Transverse colon (tissue), 4 donors: ENCODE results near the gene MUC5B.

Experiments used
- POLR2A ChIP-seq: fragments of 450-650 bp; IDR thresholded peaks from one replicate; pipeline ENCODE4 v1.6.1; 2016; ENCODE audit warnings: antibody characterized with exemption, mild to moderate bottlenecking, moderate library complexity
- POLR2AphosphoS5 ChIP-seq, 3 donors: sonication (generic); formaldehyde crosslinking; IDR thresholded peaks; one replicate each; pipeline ENCODE4 v1.6.1; 2016; ENCODE audit warnings: antibody characterized with exemption in 3 of 3
- TF ChIP-seq, protein P1 (sequence below), 5 experiments: fragments of 200-600 bp in 3 of 5; fragments of 450-650 bp in 2 of 5; sonication (generic) in 3 of 5; IDR thresholded peaks; 1 replicate in 2 of 5; 2 replicates in 3 of 5; pipeline ENCODE4 v1.5.1; 2016 to 2017; ENCODE audit warnings: antibody characterized with exemption in 5 of 5, inconsistent platforms in 3 of 5, mild to moderate bottlenecking in 2 of 5, moderate library complexity in 1 of 5

DNA sequence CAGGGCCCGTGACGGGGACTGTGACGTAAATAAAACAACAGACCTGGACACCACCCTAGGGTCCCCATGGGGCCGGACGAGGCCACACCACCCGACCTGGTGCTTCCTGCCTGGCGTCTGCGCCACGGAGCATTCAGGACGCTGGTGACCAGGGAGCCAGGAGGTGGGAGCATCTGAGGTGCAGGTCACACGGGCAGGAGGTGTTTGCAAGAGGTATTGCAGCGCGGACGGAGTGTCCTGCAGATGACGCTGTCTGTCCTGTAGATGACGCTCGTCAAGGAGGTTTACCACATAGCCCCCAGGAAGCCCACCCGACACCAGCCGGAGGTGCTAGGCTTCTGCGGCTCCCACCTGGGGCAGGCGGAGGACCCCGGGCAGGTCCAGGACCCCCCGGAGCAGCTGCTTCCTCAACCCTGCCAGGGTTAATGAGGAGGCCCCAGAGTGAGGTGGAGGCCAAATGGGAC is 986 bp upstream of the MUC5B start:
- TF ChIP-seq, protein P1, sequence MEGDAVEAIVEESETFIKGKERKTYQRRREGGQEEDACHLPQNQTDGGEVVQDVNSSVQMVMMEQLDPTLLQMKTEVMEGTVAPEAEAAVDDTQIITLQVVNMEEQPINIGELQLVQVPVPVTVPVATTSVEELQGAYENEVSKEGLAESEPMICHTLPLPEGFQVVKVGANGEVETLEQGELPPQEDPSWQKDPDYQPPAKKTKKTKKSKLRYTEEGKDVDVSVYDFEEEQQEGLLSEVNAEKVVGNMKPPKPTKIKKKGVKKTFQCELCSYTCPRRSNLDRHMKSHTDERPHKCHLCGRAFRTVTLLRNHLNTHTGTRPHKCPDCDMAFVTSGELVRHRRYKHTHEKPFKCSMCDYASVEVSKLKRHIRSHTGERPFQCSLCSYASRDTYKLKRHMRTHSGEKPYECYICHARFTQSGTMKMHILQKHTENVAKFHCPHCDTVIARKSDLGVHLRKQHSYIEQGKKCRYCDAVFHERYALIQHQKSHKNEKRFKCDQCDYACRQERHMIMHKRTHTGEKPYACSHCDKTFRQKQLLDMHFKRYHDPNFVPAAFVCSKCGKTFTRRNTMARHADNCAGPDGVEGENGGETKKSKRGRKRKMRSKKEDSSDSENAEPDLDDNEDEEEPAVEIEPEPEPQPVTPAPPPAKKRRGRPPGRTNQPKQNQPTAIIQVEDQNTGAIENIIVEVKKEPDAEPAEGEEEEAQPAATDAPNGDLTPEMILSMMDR (IDR thresholded peaks at IDR 0.05), result no peak
- no peak for TF ChIP-seq POLR2AphosphoS5 (IDR thresholded peaks at IDR 0.05)
- TF ChIP-seq POLR2A, result no peak
